GM23338 (cell line): ENCODE measurements around the gene TRIM24. TPM values are rescaled to one million over a fixed set of nuclear protein-coding genes. Genes with fewer than 3 reads are reported as not detected.
A peak's percentile ranks its signal among the peaks of the same experiment; 100 is the strongest.

Experiments
- ATAC-seq: fragments of 200-7000 bp; cut with Tn5 transposase; 3 replicates; pipeline ENCODE4 v1.9.1; 2020
- DNase-seq: peaks from one replicate; pipeline ENCODE4 v3.0.0-alpha.2; 2015; ENCODE audit warnings: low spot score
- H2AFZ ChIP-seq: fragments of 200-600 bp; sonication (generic); 2 replicates; pipeline ENCODE4 v1.8.0; 2016; ENCODE audit warnings: antibody characterized with exemption, mild to moderate bottlenecking, moderate library complexity
- H3F3A ChIP-seq: fragments of 200-600 bp; sonication (generic); replicated peaks from 2 replicates; pipeline ENCODE4 v1.8.0; 2017; ENCODE audit warnings: antibody characterized with exemption, mixed run types, low read depth
- H3K27ac ChIP-seq: fragments of 200-600 bp; sonication (generic); 2 replicates; pipeline ENCODE4 v1.6.1; 2016; ENCODE audit warnings: low read depth
- H3K27me3 ChIP-seq: fragments of 200-600 bp; sonication (generic); 2 replicates; pipeline ENCODE4 v1.8.0; 2016; ENCODE audit warnings: mild to moderate bottlenecking, mixed run types, moderate library complexity; ENCODE audit not compliant: insufficient read depth
- H3K36me3 ChIP-seq: fragments of 200-600 bp; sonication (generic); 2 replicates; pipeline ENCODE4 v1.8.0; 2016; ENCODE audit warnings: mild to moderate bottlenecking; ENCODE audit not compliant: insufficient read depth
- H3K4me1 ChIP-seq: fragments of 200-600 bp; sonication (generic); 2 replicates; pipeline ENCODE4 v1.8.0; 2016; ENCODE audit warnings: mild to moderate bottlenecking, moderate library complexity; ENCODE audit not compliant: insufficient read depth
- H3K4me2 ChIP-seq: fragments of 200-600 bp; sonication (generic); 2 replicates; pipeline ENCODE4 v1.7.1; 2017; ENCODE audit warnings: mixed run types
- H3K4me3 ChIP-seq: fragments of 200-600 bp; sonication (generic); 2 replicates; pipeline ENCODE4 v1.6.1; 2016; ENCODE audit warnings: mixed run types
- H3K79me2 ChIP-seq: fragments of 200-600 bp; sonication (generic); replicated peaks from 2 replicates; pipeline ENCODE4 v1.8.0; 2017; ENCODE audit warnings: mild to moderate bottlenecking; ENCODE audit not compliant: insufficient read depth
- H3K9me2 ChIP-seq: fragments of 200-600 bp; sonication (generic); 2 replicates; pipeline ENCODE4 v1.8.0; 2017; ENCODE audit not compliant: insufficient read depth
- H4K20me1 ChIP-seq: fragments of 200-600 bp; sonication (generic); replicated peaks from 2 replicates; pipeline ENCODE4 v1.8.0; 2017; ENCODE audit warnings: mild to moderate bottlenecking; ENCODE audit not compliant: insufficient read depth
- H3K27ac Mint-ChIP-seq: 2 replicates; pipeline ENCODE4 v1.8.0; 2020; ENCODE audit warnings: inconsistent platforms, mild to moderate bottlenecking, moderate library complexity, mixed read lengths
- H3K27me3 Mint-ChIP-seq: 3 replicates; pipeline ENCODE4 v1.8.0; 2022; ENCODE audit warnings: low read depth, mild to moderate bottlenecking, moderate library complexity, mixed read lengths, inconsistent platforms; ENCODE audit not compliant: insufficient read depth, poor library complexity
- H3K36me3 Mint-ChIP-seq: 3 replicates; pipeline ENCODE4 v1.8.0; 2021; ENCODE audit warnings: low read depth, mild to moderate bottlenecking, inconsistent platforms, moderate library complexity, mixed read lengths
- H3K4me1 Mint-ChIP-seq: 3 replicates; pipeline ENCODE4 v1.8.0; 2020; ENCODE audit warnings: mild to moderate bottlenecking, inconsistent platforms, mixed read lengths
- H3K4me3 Mint-ChIP-seq: 3 replicates; pipeline ENCODE4 v1.8.0; 2021; ENCODE audit warnings: moderate library complexity, mild to moderate bottlenecking, inconsistent platforms, mixed read lengths
- H3K9me3 Mint-ChIP-seq: 3 replicates; pipeline ENCODE4 v1.8.0; 2020; ENCODE audit warnings: moderate library complexity, mild to moderate bottlenecking, inconsistent platforms, mixed read lengths
- CREB1 ChIP-seq: fragments of 250-450 bp; sonication (Bioruptor Pico); IDR thresholded peaks from 2 replicates; pipeline ENCODE4 v1.5.0; 2020; ENCODE audit warnings: low read depth, mild to moderate bottlenecking, moderate library complexity
- CTCF ChIP-seq, 2 experiments: fragments of 200-600 bp in 1 of 2; sonication (generic) in 1 of 2; conservative IDR thresholded peaks; 2 replicates each; pipeline versions ENCODE4 v1.5.1 to v1.6.1; 2016 to 2017; ENCODE audit warnings: antibody characterized with exemption in 2 of 2, low read depth in 2 of 2, mild to moderate bottlenecking in 2 of 2, moderate library complexity in 1 of 2
- ETS1 ChIP-seq: IDR thresholded peaks from 2 replicates; pipeline ENCODE4 v1.6.1; 2016; ENCODE audit warnings: antibody characterized with exemption
- EZH2 ChIP-seq: fragments of 200-600 bp; sonication (generic); IDR thresholded peaks from one replicate; pipeline ENCODE4 v1.8.0; 2017; ENCODE audit warnings: antibody characterized with exemption, mild to moderate bottlenecking, low read depth; ENCODE audit not compliant: unreplicated experiment
- EZH2phosphoT487 ChIP-seq: fragments of 200-600 bp; sonication (generic); IDR thresholded peaks from one replicate; pipeline ENCODE4 v1.8.1; 2018; ENCODE audit warnings: antibody characterized with exemption; ENCODE audit not compliant: unreplicated experiment
- NANOG ChIP-seq: IDR thresholded peaks from 2 replicates; pipeline ENCODE4 v1.6.1; 2016; ENCODE audit warnings: antibody characterized with exemption, borderline replicate concordance
- POLR2AphosphoS5 ChIP-seq: IDR thresholded peaks from 2 replicates; pipeline ENCODE4 v1.6.1; 2016; ENCODE audit warnings: antibody characterized with exemption, low read depth
- ZNF114 ChIP-seq: fragments of 250-450 bp; sonication (Bioruptor Pico); IDR thresholded peaks from 2 replicates; pipeline ENCODE4 v1.5.0; 2020; ENCODE audit warnings: mild to moderate bottlenecking, moderate library complexity
- polyA plus RNA-seq: library from polyadenylated mRNA; unstranded; fragments of >200 nt; fragmentation: Nextera tagmentation; extraction: Ambion mirVana; gene quantifications from 2 replicates; pipeline ENCODE4 v1.2.1, GENCODE V29; 2016
- total RNA-seq: library from RNA; depleted of rRNA; stranded (reverse); fragments of >200 nt; shearing (Covaris generic); gene quantifications from 2 replicates; pipeline ENCODE4 v1.2.3, GENCODE V29; 2014

The TRIM24 gene
- total and polyA plus RNA-seq, 2 experiments from 2014 or later = 67.0 to 120 TPM

- TF ChIP-seq ETS1 (no peak), EZH2 (no peak), CREB1 (CRISPR knock-in tag) (no peak)
These were observed 53.3 kb downstream of the TRIM24 start (continued) for GRCh38 chr7:138513344-138513871.

- H3K9me3 Mint-ChIP-seq = peaks cover 35% of the 10 kb centered on the region
- H3K4me1 Mint-ChIP-seq = no peaks in the 10 kb centered on the region; the same call in 2 of the 3 replicates
- Histone ChIP-seq H3K4me2 (no peak overlapping the region), H3K9me2 (no peaks in the 10 kb centered on the region), H3K27ac (no peak overlapping the region), H3K27me3 (no peaks in the 10 kb centered on the region), H3K36me3 (peaks cover 59% of the 10 kb centered on the region), H3K79me2 (peaks cover 99% of the 10 kb centered on the region), H3F3A (peaks cover 10% of the 10 kb centered on the region), H3K4me1 (no peaks in the 10 kb centered on the region), H3K4me3 (no peak overlapping the region), H2AFZ (no peak overlapping the region), H4K20me1 (peaks cover 27% of the 10 kb centered on the region)
- peaks cover 21% of the 10 kb centered on the region for H3K27me3 Mint-ChIP-seq
- peaks cover 98% of the 10 kb centered on the region for H3K36me3 Mint-ChIP-seq
- no peak overlapping the region for H3K4me3 Mint-ChIP-seq
- peak overlapping the region; percentile 2; the same call in 1 of the 2 replicates for H3K27ac Mint-ChIP-seq
- ATAC-seq (no peak), DNase-seq (no peak)
- TF ChIP-seq ZNF114 (no peak), CTCF (conservative IDR thresholded peaks at IDR 0.05; ENCODE audit: low read depth in 2 of 2) (no peak), CREB1 (CRISPR knock-in tag) (no peak)
These were observed 54.0 kb downstream of the TRIM24 start for GRCh38 chr7:138514044-138514443.

- Histone ChIP-seq H3K4me2 (no peak overlapping the region), H3K36me3 (peaks cover 63% of the 10 kb centered on the region), H3F3A (peaks cover 14% of the 10 kb centered on the region), H2AFZ (no peak overlapping the region), H3K9me2 (no peaks in the 10 kb centered on the region), H3K27me3 (no peaks in the 10 kb centered on the region), H4K20me1 (peaks cover 23% of the 10 kb centered on the region), H3K27ac (no peak overlapping the region), H3K4me3 (no peak overlapping the region), H3K79me2 (peaks cover 99% of the 10 kb centered on the region), H3K4me1 (no peaks in the 10 kb centered on the region)
- H3K4me1 Mint-ChIP-seq = no peaks in the 10 kb centered on the region; the same call in 2 of the 3 replicates
- DNase-seq = no peak
- H3K27me3 Mint-ChIP-seq = peaks cover 21% of the 10 kb centered on the region
- H3K36me3 Mint-ChIP-seq = peaks cover 100% of the 10 kb centered on the region
- peaks cover 32% of the 10 kb centered on the region for H3K9me3 Mint-ChIP-seq
- H3K27ac Mint-ChIP-seq = no peak overlapping the region
- no peak for ATAC-seq
- no peak overlapping the region for H3K4me3 Mint-ChIP-seq
- TF ChIP-seq CREB1 (CRISPR knock-in tag) (no peak), POLR2AphosphoS5 (no peak), EZH2phosphoT487 (no peak), EZH2 (no peak), CTCF (conservative IDR thresholded peaks at IDR 0.05; ENCODE audit: low read depth in 2 of 2) (no peak), NANOG (no peak)
These were observed 55.0 kb downstream of the TRIM24 start for GRCh38 chr7:138515001-138515528.
